Smooth muscle cell (in vitro differentiated cells): ENCODE data around the gene MMP24. TPM values are rescaled to one million over a fixed set of nuclear protein-coding genes. Genes with fewer than 3 reads are reported as not detected.

Experiments
- DNase-seq: peaks from one replicate; lab custom pipeline; 2025; ENCODE audit not compliant: unreplicated experiment; lab: John Stamatoyannopoulos, UW
- H2AFZ ChIP-seq: fragments of 200-600 bp; sonication (generic); 2 replicates; pipeline ENCODE4 v1.6.0; 2016; ENCODE audit warnings: antibody characterized with exemption, low read depth, mild to moderate bottlenecking
- H3F3A ChIP-seq: fragments of 200-600 bp; sonication (generic); 2 replicates; pipeline ENCODE4 v1.6.0; 2017; ENCODE audit warnings: antibody characterized with exemption, low read depth
- H3K27ac ChIP-seq: fragments of 200-600 bp; sonication (generic); 2 replicates; pipeline ENCODE4 v1.5.1; 2016; ENCODE audit warnings: low read depth, mild to moderate bottlenecking
- H3K27me3 ChIP-seq: fragments of 200-600 bp; sonication (generic); 2 replicates; pipeline ENCODE4 v1.6.1; 2016; ENCODE audit warnings: low read depth, mild to moderate bottlenecking
- H3K36me3 ChIP-seq: fragments of 200-600 bp; sonication (generic); 2 replicates; pipeline ENCODE4 v1.5.1; 2016; ENCODE audit warnings: low read depth
- H3K4me1 ChIP-seq: fragments of 200-600 bp; sonication (generic); 2 replicates; pipeline ENCODE4 v1.5.1; 2016; ENCODE audit warnings: low read depth
- H3K4me2 ChIP-seq: fragments of 200-600 bp; sonication (generic); 2 replicates; pipeline ENCODE4 v1.6.0; 2016; ENCODE audit warnings: mild to moderate bottlenecking
- H3K4me3 ChIP-seq: fragments of 200-600 bp; sonication (generic); 2 replicates; pipeline ENCODE4 v1.5.1; 2016; ENCODE audit warnings: mild to moderate bottlenecking
- H3K79me2 ChIP-seq: fragments of 200-600 bp; sonication (generic); 2 replicates; pipeline ENCODE4 v1.6.0; 2016; ENCODE audit warnings: low read depth, mild to moderate bottlenecking
- H3K9ac ChIP-seq: fragments of 200-600 bp; sonication (generic); 2 replicates; pipeline ENCODE4 v1.6.0; 2016; ENCODE audit warnings: low read depth
- H3K9me3 ChIP-seq: fragments of 200-600 bp; sonication (generic); replicated peaks from 2 replicates; pipeline ENCODE4 v1.5.1; 2016; ENCODE audit warnings: low read depth
- H4K20me1 ChIP-seq: fragments of 200-600 bp; sonication (generic); 2 replicates; pipeline ENCODE4 v1.6.0; 2016; ENCODE audit warnings: low read depth
- WGBS: methylation state at CpG from one replicate; pipeline ENCODE4 v1.1.7; 2016; ENCODE audit warnings: low lambda C conversion rate; 5-methylcytosine and 5-hydroxymethylcytosine counted together
- polyA plus RNA-seq: library from polyadenylated mRNA; unstranded; fragments of >200 nt; fragmentation: Nextera tagmentation; extraction: Ambion mirVana; gene quantifications from 2 replicates; pipeline ENCODE4 v1.2.1, GENCODE V29; 2016
- total RNA-seq: library from RNA; depleted of rRNA; stranded (reverse); fragments of >200 nt; gene quantifications from 2 replicates; pipeline ENCODE4 v1.2.3, GENCODE V29; 2014
- TF ChIP-seq, protein P1 (sequence below): fragments of 200-600 bp; sonication (generic); IDR thresholded peaks from 2 replicates; pipeline ENCODE4 v1.5.1; 2017; ENCODE audit warnings: borderline replicate concordance, mild to moderate bottlenecking, antibody characterized with exemption; ENCODE audit not compliant: insufficient read depth, poor library complexity, severe bottlenecking

The MMP24 gene
- total and polyA plus RNA-seq, 2 experiments from 2014 or later = 0.03 to 0.09 TPM

DNA sequence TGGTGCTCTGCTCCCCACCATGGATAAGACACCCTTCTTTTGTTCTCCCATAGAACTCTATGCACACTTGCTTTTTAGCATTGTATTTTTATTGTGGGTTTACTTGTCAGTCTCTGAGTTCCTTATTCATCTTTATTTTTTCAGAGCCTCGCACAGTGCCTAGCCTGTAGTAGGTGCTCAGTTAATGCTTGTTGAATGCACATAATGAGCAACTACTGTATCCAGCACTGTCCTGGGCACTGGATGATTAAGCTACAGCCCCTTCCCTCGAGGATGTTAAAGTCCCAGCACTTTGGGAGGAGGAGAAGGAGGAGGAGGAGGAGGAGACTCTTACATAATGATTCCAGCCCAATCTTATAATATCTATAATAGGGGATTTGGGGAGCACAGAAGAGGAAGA lies 16.8 kb downstream of the MMP24 start:
- no peaks in the 10 kb centered on the region for H3K36me3 ChIP-seq
- H3K4me3 ChIP-seq = no peak overlapping the region
- H3K9ac ChIP-seq = no peak overlapping the region
- H3K27ac ChIP-seq = no peak overlapping the region
- no peaks in the 10 kb centered on the region for H3K79me2 ChIP-seq
- no peaks in the 10 kb centered on the region for H3K9me3 ChIP-seq
- no peak overlapping the region for H2AFZ ChIP-seq
- 81% methylated on average over 2 of the region's 2 CpGs for WGBS
- H3F3A ChIP-seq = no peaks in the 10 kb centered on the region
- DNase-seq = no peak
- H3K27me3 ChIP-seq = no peaks in the 10 kb centered on the region
- TF ChIP-seq, protein P1, sequence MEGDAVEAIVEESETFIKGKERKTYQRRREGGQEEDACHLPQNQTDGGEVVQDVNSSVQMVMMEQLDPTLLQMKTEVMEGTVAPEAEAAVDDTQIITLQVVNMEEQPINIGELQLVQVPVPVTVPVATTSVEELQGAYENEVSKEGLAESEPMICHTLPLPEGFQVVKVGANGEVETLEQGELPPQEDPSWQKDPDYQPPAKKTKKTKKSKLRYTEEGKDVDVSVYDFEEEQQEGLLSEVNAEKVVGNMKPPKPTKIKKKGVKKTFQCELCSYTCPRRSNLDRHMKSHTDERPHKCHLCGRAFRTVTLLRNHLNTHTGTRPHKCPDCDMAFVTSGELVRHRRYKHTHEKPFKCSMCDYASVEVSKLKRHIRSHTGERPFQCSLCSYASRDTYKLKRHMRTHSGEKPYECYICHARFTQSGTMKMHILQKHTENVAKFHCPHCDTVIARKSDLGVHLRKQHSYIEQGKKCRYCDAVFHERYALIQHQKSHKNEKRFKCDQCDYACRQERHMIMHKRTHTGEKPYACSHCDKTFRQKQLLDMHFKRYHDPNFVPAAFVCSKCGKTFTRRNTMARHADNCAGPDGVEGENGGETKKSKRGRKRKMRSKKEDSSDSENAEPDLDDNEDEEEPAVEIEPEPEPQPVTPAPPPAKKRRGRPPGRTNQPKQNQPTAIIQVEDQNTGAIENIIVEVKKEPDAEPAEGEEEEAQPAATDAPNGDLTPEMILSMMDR = no peak
- H3K4me2 ChIP-seq = no peak overlapping the region
- H4K20me1 ChIP-seq = peaks cover 20% of the 10 kb centered on the region
- no peaks in the 10 kb centered on the region for H3K4me1 ChIP-seq

DNA sequence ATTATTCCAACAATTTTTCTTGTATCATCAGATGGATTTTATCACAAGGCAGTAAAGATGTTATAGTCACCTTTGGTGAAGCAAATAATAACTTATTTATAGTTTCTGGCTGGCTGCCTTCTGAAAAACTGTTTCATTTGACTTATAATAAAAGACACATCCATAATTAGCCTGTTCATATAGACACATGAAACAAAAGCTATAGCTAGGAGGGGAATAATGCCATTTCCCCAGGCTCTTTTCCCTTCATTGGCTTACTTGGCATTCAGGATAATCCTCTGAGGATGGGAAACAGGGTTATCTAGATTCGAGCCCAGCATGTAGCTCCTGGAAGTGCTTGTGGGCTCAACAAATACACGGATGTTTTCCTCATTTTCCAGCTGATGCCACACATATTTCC lies 17.5 kb downstream of the MMP24 start:
- Histone ChIP-seq H3K27ac (no peak overlapping the region), H3F3A (no peaks in the 10 kb centered on the region), H3K27me3 (no peaks in the 10 kb centered on the region), H3K9ac (no peak overlapping the region), H3K4me1 (no peaks in the 10 kb centered on the region), H3K36me3 (no peaks in the 10 kb centered on the region), H3K4me3 (no peak overlapping the region), H3K9me3 (no peaks in the 10 kb centered on the region), H3K4me2 (no peak overlapping the region), H2AFZ (no peak overlapping the region), H4K20me1 (peaks cover 26% of the 10 kb centered on the region), H3K79me2 (no peaks in the 10 kb centered on the region)
- DNase-seq = no peak
- WGBS = 86% methylated on average over 2 of the region's 2 CpGs
- TF ChIP-seq, protein P1 = no peak

DNA sequence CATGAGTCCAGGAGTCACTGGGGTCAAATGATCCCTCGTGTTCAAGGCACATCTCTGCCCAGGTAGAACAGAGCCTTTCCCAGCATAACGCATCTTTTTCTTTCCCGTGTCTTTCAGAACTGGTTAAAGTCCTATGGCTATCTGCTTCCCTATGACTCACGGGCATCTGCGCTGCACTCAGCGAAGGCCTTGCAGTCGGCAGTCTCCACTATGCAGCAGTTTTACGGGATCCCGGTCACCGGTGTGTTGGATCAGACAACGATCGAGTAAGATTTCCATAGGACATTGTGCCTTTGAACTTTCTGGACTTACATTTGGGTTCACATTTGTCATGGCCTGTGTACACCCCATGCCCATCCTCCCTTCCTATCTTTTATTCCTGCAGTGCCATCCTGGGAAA lies 20.2 kb downstream of the MMP24 start:
- H3K9me3 ChIP-seq = no peaks in the 10 kb centered on the region
- DNase-seq = no peak
- TF ChIP-seq, protein P1 = no peak
- H2AFZ ChIP-seq = no peak overlapping the region
- H3K27me3 ChIP-seq = no peaks in the 10 kb centered on the region
- no peaks in the 10 kb centered on the region for H3K79me2 ChIP-seq
- no peaks in the 10 kb centered on the region for H3F3A ChIP-seq
- H3K9ac ChIP-seq = no peak overlapping the region
- H3K4me1 ChIP-seq = no peaks in the 10 kb centered on the region
- H3K4me3 ChIP-seq = no peak overlapping the region
- 51% methylated on average over 12 of the region's 12 CpGs for WGBS
- H3K27ac ChIP-seq = no peak overlapping the region
- no peaks in the 10 kb centered on the region for H3K36me3 ChIP-seq
- H3K4me2 ChIP-seq = no peak overlapping the region
- H4K20me1 ChIP-seq = peaks cover 30% of the 10 kb centered on the region

DNA sequence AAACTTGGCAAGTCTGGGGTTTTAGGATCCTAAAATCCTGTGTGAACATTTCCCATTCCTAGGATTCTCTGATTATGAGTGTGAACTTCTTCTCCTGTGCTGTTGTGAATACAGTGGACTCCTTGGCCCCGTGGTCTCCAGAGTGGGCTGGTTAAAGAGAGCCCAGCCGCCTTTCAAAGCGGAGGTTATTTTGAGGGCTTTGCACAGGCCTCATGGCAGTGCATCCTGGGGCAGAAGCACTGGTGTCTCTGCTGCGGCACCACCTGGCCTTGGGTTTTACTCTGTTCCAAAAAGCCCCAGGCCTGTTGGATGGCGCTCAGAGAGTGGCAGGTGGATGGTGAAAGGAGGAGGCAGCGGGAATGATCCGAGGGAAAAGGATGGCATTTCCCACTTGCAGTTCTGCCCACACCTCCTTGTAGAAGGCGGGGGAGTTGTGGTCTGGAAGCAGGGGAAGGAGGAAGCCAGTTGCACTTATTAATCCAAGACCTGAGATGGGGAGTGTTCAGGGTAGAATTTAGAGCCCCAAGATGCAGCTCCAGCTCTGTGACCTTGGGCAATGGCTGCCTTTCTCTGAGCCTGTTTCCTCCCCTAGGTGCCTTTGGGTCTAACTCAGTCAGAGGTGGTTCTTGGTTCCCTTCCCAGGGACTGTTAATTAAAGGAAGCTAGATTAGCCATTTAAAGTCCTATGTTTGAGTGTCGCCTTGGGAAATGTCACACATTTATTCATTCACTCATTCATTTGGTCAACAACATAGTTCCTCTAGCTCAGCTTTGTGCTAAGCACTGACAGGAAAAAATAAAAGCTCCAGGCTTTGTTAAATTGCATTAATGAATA lies 22.4 kb downstream of the MMP24 start:
- Histone ChIP-seq H2AFZ (no peak overlapping the region), H3K4me3 (no peak overlapping the region), H3K36me3 (no peaks in the 10 kb centered on the region), H3F3A (no peaks in the 10 kb centered on the region), H3K27ac (no peak overlapping the region), H3K79me2 (no peaks in the 10 kb centered on the region), H3K9me3 (no peaks in the 10 kb centered on the region), H3K9ac (no peak overlapping the region), H3K27me3 (no peaks in the 10 kb centered on the region), H3K4me2 (no peak overlapping the region), H3K4me1 (no peaks in the 10 kb centered on the region), H4K20me1 (peaks cover 30% of the 10 kb centered on the region)
- 91% methylated on average over 9 of the region's 9 CpGs for WGBS
- TF ChIP-seq, protein P1 = no peak
- no peak for DNase-seq
